Fibroblast of upper back skin (primary cell): ENCODE data around the gene DCP1A.
"Not testable (repeated sequence)": the region's sequence is repeated elsewhere in the genome, so short reads cannot be mapped to it uniquely, and the experiment has no call there.

Experiments
- DNase-seq: peaks from one replicate; pipeline ENCODE4 v3.0.0-alpha.2; 2013

The DCP1A gene

DNA sequence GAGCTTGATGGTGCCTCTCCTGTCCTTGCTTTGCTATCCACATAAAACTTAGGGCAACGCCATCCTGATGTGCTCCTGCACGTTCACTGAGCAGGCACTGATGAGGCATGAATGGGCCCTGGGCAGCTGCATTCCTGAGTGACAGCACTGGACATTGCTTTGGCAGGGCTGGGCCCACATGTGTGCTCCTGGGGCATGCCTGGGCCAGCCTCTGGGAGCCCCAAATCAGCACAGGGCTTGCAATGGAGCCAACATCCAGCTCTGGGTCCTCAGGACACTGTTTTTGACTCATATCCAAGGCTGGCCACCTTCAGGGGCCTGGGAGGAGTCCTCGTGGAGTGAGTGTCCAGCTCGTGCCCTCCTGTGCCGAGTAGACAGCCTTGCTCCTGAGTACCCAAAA lies 85.6 kb downstream of the DCP1A start:
- DNase-seq, result no peak

DNA sequence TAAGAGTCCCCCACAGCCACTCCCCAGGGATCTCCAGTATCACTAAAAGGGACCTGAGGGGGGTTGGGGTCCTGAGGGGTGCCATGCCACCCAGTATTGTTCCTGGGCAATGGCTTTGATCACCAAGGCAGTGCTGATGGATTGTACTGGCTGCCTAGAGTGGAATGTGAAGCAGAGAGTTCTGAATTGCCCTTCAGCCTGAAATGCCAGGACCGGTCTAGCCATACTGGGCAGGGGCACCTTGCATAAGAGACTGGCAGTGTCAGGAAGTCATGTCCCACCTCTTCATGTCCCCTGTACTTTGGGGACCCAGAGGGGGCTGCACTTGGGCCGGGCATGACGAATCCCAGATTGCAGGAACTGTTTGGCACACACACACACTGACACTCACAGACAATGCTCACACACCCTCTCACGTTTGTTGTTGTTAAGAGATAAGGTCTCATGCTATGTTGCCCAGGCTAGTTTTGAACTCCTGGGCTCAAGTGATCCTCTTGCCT lies 87.0 kb downstream of the DCP1A start:
- no peak for DNase-seq

DNA sequence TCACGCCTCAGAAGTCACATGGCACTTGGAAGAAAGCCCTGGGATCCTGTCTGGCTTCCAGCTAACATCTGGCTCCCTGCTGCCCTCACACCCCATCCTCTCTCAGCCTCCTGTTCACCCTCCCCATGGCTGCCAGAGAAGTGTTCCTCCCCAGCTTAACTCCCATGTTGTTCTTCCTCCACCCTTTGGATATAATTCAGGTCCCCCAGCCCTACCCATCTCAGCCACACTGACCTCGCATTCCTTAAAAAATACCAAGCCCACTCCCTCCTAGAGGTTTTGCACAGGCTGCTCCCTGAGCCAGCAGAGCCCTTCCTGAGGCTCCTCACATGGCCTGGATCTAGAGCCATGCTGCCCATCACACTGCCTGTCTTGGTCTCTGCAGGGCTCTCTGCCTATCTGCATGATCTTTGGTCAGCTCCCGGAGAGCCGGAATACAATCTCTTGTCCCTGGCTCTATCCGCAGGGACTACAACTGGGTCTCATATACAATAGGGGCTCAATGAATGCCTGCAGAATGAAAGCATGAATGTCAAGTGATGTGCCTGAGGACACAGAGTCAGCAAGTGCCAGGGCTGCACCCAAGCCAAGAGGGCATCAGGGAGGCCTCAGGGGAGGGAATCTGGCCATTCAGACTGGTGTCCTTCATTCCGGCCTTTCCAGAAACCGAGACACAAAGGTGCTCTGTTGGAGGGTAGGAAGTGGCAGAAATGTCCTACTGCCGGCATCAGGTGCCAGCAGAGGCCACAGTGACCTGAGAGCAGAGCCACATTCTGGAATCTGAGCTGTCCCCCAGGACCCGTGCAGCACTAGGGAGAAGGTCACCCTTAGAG lies 87.7 kb downstream of the DCP1A start:
- no peak for DNase-seq

DNA sequence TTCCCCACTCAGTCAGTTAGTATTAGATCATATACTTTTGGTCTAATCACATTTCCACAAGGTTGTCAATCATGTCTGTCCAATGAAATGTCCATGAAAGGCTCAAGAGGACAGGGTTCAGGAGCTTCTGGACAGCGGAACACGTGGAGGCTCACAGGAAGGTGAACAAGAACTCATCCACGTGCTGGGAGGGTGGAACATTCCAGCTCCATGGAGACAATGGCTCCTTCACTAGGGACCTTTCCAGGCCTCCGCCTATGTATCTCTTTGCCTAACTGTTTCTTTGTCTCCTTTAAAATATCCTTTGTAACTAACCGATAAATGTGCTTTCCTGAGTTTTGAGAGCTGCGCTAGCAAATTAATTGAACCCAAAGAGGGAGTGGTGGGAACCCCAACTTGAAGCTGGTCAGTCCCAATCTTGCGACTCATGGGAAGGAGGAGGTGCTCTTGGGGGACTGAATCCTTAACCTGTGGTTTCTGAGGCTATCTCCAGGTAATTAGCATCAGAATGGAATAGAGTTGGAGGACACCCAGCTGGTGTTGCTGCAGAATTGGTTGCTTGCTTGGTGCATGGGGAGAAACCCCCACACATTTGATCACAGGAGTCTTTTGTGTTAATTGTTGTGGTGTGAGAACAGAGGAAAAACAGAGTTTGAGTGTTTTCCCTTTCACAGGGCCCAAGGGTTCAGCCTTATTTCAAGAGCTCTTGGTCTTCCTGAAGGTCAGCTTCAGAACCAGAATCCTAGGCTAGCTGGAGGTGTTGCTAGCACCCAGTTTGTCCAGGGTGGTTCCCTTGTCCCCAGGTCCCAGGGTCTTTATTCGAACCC lies 88.5 kb downstream of the DCP1A start:
- no peak for DNase-seq

DNA sequence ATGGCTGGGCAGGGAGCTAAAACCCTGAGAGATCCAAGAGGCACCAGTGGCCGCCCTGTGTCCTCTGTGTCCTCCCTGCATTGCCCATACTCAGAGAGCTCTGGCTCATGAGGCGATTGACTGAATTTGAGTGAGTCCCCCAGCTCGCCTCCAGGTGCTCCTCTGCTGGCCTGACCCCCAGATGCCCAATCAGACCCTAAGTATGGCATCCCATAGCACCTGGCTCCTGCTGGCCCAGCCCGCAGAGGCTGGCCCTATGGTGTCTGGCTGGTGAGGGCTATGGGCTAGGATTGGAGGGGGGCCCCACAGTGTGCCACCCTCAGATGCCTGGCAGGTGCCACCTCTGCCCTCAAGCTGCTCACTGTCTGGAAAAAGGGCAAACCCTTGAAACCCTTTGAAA lies 89.9 kb downstream of the DCP1A start:
- DNase-seq, result no peak

DNA sequence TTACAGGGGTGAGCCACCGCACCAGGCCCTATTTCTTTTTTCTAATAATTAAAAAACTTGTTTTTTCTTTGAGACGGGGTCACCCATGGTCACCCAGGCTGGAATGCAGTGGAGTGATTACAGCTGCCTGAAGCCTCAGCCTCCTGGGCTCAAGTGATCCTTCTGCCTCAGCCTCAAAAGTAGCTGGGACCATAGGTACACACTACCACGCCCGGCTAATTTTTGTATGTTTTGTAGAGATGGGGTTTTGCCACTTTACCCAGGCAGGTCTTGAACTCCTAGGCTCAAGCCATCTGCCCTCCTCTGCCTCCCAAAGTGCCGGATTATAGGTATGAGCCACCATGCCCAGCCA lies 90.7 kb downstream of the DCP1A start:
- no peak for DNase-seq

DNA sequence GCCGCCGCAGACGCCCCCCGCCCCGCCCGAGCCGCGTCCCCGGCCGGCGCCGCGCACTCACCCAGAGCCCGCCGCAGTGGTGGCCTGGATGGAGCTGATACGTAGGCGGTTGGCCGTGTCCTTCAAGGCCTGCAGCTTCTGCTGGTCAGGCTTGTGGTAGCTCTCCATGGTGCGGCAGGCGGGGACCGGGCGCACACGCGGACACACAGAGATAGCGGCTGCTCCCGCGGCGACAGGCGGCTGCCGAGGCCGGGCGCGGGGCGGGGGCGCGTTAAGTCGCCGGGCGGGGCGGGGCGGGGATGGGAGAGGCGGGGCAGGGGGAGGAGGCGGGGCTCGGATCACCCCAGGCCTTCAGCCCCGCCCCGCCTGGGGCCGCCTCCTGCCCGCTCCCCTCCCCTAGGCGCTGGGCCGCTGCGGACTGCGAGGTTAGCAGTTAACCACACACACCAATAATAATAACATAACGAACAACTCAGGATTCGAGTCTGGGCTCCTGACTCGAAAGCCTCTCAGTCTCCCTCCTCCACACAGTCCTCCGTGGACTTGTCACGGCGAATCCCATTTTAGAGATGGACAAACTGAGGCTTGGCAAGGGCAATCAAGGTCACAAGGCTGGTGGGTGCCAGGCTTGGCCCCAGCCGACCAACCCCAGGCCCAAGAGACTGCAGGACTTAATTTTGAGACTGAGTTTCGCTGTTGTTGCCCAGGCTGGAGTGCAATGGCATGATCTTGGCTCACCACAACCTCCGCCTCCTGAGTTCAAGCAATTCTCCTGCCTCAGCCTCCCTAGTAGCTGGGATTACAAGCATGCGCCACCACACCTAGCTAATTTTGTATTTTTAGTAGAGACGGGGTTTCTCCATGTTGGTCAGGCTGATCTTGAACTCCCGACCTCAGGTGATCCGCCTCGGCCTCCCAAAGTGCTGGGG lies 91.3 kb downstream of the DCP1A start, which contains the start of gene TKT:
Gene TKT, minus strand, starts transcription at position 248 of the 929 bp plus-strand sequence. Its CDS starts 80 bp downstream, at position 168.
- peak; percentile 81 for DNase-seq

DNA sequence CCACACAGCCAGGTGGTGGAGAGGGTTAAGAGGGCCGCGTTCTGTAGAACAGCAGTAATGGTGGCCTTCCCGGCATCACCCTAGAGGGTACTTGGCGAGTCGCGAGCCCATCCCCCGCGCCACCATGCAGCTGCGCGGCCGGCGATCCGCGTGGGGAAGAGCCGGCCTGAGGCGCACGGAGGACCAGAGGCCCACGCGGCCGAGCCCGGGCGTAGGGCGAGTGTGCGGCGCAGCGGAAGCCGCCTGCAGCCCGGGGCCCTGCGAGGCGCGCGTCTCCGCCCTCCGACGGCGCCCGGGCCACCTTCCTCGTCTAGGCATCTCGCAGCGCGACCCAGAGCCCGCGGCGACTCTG lies 91.9 kb downstream of the DCP1A start:
- no peak for DNase-seq

DNA sequence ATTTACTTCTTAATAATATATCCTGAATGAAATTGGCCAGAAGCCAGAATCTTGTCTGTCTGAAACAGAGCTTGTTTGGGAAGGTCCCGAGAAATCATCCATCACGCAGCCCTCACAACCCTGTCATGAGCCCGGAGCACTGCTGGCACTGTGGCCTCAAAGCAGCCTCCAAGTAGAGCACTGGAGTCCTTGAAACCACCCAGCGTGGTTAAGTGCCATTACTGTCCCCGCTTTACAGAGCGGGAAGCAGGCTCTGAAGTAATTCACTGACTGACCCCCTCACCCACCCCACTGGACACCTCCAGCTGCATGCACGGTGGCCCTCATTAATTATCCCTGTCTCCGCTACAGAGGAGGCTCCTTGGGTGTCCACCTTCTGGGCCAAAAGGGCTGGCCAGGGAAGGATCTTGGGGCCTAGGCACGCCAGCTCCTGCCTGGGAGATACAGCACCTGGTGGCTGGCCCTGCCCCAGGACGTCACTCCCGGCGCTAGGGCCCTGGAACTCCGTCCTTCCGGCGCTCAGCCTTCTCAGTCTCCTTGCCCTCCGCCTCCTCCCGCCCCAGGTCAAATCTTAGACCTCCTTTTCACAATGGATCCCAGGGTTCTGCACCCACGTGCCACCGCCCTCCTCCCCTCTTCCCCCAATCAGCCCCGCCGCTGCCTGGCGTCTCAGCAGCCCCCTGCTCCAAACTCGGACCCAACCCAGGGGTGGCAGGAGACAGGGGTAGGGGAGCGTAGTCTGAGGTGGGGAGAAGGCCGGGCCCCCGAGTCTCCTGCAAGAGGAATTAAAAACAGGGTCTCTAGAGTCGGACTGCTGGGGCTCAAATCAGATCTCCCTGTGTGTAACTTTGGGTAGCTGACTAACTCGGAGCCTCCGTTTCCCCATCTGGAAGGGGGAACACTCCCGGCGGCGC lies 92.6 kb downstream of the DCP1A start:
- DNase-seq, result peak; percentile 28

DNA sequence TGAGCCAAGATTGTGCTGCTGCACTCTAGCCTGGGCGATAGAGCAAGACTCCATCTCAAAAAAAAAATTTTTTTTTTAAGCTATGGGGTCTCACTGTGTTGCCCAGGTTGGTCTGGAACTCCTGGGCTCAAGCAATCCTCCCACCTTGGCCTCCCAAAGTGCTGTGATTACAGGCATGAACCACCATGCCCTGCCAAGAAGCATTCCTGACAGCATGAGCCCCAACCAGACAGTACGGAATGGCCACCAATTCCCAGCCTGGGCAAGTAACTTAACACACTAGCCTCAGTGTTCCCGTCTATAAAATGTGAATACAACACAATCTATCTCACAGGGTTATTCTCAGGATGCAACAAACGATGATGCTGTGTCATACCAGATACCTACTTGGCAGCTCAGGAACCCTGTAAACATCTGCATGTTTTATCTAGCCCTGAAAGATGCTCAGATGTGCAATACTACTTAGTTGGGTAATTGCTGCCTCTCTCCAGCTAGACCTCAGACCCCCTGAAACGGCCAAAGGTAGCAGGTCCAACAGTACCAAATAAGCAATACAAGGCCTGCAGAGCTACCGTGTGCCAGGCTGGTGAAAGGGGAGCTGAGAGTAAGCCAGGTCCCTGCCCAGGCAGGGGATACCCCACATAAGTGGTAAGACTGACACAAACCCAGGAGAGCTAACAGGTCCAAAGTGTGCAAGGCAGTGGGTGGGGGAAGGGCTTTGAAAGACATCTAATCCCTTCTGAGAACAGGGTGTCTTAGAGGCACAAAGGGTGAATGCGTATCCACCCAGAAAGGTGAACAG lies 93.4 kb downstream of the DCP1A start:
- no peak for DNase-seq

DNA sequence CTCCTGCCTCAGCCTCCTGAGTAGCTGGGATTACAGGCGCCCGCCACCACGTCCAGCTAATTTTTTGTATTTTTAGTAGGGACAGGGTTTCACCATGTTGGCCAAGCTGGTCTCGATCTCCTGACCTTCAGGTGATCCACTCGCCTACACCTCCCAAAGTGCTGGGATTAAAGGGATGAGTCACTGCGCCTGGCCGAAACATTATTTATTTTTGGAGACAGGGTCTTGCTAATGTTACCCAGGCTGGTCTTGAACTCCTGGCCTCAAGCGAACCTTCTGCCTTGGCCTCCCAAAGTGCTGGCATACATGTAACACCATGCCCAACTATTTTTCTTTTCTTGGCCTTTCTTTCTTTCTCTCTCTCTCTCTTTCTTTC lies 94.4 kb downstream of the DCP1A start:
- DNase-seq, result not testable (repeated sequence)

DNA sequence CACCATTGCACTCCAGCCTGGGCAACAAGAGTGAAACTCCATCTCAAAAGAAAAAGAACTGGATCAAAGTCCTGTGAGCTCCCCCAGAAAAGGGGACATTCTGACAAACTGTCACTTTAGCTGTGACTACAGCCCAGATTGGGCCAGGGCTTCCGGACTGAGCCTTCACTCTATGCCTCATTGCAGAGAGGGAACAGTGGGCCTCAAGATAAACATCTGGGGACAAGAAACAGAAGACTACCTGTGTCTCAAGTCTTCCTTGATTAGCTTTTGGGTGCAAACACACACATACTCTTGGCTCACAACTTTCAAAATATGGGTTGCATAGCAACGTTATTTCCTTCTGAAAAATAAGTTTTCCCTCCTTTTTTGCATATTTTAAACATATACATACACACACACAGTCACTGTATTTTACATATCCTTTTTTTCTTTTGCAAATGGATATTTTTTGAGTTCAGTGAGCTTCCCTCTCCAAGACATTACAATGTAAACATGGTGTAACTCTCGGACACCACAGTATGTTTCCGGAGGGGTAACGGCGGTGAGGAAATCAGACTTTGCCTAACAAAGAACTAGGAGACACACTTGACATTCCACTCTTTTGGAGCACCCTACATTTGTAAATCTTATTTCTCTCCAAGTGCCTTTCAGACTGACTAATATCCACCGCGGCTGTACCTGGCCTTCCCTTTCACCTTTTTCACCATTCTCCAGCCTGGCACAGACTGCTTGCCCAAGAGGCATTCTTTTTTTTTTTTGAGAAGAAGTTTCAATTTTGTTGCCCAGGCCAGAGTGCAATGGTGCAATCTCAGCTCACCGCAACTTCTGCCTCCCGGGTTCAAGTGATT lies 95.0 kb downstream of the DCP1A start:
- DNase-seq, result no peak

DNA sequence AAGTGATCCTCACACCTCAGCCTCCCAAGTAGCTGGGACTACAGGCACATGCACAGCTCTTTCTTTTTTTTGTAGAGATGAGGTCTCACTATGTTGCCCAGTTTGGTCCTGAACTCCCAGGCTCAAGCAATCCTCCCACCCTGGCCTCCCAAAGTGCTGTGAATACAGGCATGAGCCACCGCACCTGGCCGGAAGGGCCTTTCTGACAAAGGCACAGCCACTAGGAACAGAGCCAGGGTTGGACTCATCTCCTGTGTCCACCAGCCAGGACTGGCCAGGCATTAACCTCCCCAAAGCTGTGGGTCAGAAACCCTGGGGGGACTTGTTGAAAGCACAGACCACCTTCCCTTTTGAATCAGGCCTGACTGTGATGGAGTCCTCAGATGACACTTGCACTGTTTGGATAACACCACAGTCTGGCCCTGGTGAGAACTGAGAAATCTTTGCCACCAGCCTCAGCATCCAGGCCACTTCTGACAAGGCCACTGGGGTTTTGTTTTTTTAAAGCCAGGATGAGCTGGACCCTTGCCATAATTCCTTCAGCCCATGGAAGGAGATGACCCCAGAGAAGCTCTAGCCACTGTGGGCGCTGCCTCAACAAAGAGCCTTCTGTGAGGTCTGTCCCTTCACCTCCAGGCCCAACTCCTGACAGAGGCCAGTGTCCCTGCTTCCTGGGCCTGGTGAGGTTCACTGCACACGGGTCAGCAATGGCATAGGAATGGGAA lies 96.3 kb downstream of the DCP1A start:
- DNase-seq, result no peak

DNA sequence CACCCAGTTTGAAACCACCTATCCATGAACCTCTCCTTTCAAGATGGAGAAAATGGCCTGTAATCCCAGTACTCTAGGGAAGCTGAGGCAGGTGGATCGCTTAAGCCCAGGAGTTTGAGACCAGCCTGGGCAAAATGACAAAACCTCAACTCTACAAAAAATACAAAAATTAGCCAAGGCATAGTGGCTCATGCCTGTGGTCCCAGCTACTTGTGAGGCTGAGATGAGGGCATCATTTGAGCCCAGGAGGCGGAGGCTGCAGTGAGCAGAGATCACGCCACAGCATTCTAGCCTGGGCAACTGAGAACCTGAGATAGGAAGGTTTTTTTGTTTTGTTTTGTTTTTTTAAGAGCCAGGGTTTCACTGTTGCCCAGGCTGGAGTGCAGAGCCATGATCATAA lies 96.9 kb downstream of the DCP1A start:
- DNase-seq, result no peak

DNA sequence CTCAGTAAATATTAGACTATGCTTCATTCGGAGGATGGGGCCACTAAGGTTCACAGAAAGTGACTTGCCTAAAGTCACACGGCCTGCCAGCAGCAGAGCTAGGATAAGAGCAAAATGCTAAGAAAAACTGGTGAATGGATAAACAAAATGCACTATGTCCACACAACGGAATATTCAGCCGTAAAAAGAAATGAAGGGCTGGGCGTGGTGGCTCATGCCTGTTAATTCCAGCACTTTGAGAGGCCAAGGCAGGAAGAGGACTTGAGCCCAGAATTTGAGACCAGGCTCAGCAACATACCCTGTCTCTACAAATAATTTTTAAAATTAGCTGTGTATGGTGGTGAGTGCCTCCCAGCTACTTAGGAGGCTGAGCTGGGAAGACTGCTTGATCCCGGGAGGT lies 99.2 kb downstream of the DCP1A start:
- no peak for DNase-seq

DNA sequence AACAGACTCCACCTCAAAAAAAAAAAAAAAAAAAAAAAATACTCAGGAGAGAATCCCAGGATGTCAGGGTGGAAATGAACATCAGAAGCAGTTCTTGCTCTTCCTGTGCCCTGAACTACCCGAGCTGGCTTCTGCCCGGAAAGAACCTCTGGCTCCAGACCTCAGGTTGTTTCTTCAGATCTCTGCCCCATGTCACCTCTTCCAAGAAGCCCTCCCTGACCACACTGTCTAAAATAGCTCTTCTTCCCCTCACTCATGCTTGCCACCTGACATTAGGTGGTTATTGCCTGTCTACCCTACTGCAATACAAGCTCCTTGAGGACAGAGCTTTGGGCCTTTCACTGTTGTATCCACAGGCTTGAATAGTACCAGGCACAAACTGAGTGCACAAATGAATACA lies 99.7 kb downstream of the DCP1A start:
- no peak for DNase-seq

DNA sequence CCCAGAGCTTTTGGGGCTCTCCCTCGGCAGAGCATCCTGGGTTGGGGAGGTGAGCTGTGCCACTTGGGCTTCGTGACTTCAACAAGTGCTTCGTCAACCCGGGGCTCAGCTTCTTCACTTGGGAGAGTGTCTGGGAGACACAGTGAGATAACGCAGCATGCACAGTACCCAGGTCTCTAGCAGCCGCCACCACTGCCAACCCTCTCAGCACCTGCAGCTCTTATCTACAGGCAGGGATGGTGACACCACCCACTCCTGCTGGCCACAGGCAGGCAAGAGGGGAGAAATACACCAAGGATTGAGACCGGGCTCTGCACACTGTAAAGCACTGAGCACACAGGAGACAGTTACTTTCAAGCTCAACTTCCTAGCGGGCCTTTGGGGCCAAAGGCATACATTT lies 103.1 kb downstream of the DCP1A start:
- DNase-seq, result no peak

DNA sequence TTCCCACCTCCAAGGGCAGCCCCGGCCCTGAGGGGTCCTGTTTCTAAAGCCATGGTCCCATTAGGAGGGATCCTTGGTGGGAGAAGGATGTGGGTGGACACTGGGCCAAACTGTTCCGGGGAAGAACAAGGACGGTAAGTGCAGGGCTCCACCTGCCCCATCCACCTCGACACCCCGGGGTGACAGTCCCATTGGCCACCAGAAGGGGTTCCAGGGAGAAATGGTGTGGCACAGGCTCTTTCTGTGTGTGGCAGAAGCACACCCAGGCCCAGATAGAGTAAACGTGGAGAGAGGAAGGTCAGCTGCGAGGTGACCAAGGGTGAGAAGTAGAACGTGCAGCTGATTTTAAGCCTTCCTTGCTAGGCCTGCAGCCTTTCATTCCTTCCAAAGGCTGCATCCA lies 103.6 kb downstream of the DCP1A start:
- no peak for DNase-seq

DNA sequence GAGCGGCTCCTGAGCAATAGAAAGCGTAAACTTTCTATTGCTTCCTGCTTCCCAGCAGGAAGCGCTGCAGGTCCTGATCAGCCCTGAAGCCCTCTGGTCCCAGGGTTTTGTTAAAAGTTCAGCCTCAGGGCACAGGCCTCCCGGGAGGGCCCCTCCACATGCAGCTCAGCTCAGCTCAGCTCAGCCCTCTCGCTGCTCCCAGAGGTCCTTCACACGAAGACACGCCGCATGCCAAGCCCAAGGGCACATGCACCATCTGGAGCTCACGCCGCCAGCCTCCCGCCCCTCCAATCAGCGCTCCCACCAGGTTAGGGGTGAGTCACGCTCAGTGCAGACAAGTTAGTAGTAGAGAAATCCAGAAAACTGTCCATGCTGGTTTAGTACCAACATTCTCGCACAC lies 104.2 kb downstream of the DCP1A start:
- peak; percentile 72 for DNase-seq
